Measurements from ENCODE around the gene VPS36.
A peak's percentile ranks its signal among the peaks of the same experiment; 100 is the strongest.
"Not testable (repeated sequence)": the region's sequence is repeated elsewhere in the genome, so short reads cannot be mapped to it uniquely, and the experiment has no call there.

The VPS36 gene

DNA sequence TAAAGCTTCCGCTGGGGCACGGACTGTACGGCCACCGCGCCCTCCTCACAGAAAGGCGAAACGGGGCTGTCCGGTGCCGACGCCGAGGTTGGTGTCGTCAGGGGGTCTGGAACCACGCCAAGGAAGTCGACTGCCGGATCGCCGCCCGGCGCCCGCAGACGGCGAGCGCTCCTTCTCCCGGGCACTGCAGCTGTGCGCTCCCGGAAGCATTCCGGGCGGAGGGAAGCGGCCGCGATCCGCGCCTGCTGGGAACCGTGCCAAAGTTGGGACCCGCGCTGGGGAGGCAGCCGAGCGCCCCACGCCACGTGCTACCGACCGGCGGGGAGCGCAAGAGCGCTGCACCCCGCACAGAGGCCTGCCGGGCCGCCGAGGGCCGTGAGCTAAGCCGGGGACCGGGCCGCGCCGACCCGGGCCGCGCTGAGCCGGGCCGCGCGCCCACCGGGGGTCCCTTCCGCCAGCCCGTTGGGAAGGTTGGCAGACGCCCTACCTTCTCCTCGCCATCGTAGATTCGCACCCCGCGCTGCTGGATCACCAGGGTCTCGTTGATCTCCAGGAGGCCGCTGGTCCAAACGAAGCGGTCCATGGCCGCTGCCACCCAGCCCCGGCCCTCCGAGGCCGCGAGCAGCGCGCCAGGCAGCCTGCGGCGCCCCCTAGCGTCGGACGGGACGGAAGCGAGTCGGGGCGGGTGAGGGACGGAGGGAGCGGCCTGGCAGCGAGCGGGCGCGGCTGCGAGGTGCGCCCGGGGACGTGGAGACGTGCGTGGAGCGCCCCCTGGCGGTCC, at the start of gene VPS36:
VPS36 (minus strand) TSS at position 623 of the 781 bp plus-strand sequence; CDS start at position 583, 40 bp downstream.
- peak; percentile 82 to 99 for DNase-seq

DNA sequence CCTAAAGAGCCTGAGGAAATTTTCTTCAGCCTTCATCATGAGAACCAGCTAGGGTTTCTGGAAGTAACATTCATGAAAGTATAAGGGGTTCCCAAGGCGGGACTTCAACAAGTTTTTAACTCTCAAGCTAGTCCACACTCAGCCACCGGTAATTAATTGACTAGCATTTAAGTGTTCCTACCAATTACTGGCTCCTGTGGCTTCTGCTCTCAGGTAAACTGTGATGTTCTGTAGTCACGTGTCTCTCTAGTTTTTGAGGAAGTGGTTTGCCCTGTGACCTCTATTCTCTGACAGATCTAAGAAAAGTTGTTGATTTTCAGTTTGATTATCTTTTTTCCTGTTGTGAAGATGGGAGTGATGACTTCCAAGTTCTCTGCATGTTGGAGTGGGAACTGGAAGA, 47.5 kb upstream of the VPS36 start:
- not testable (repeated sequence) for DNase-seq

DNA sequence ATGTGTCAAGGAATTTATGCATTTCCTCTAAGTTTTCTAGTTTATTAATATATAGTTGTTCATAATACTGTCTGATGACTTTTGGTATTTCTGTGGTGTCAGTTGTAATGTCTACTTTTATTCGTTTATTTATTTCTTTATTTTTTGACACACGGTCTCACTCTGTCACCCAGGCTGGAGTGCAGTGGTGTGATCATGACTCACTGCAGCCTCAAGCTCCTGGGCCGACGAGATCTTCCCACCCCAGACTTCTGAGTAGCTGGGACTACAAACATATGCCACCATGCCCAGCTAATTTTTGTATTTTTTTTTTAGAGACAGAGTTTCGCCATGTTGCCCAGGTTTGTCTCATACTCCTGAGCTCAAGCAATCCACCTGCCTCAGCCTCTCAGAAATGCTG, 43.8 kb upstream of the VPS36 start:
- not testable (repeated sequence) for DNase-seq

DNA sequence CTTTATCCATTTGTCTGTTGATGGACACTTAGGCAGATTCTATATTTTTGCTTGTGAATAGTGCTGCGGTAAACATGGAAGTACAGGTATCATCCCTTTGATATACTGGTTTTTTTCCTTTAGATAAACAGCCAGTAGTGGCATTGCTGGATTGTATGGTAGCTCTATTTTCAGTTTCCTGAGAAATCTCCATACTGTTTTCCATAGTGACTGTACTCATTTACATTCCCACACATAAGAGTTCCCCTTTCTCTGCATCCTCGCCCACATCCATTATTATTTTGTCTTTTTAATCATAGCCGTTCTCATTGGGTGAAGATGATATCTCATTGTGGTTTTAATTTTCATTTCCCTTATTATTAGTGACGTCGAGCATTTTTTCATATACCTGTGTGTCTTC, 40.6 kb upstream of the VPS36 start:
- not testable (repeated sequence) for DNase-seq

GRCh38 chr13:52488763-52489162, 38.3 kb upstream of the VPS36 start:
- not testable (repeated sequence) for DNase-seq

GRCh38 chr13:52487078-52487477, 36.6 kb upstream of the VPS36 start:
- DNase-seq, result not testable (repeated sequence)

GRCh38 chr13:52480677-52481428, 30.4 kb upstream of the VPS36 start:
- not testable (repeated sequence) for DNase-seq

- DNase-seq, result not testable (repeated sequence)
These were observed 18.1 kb upstream of the VPS36 start for GRCh38 chr13:52468487-52468886.

- no peak for DNase-seq
These were observed 13.1 kb upstream of the VPS36 start for GRCh38 chr13:52463526-52463925.

GRCh38 chr13:52461265-52461664, 10.8 kb upstream of the VPS36 start:
- no peak for DNase-seq

- no peak for DNase-seq
These were observed 9.2 kb upstream of the VPS36 start for GRCh38 chr13:52459668-52460067.

DNA sequence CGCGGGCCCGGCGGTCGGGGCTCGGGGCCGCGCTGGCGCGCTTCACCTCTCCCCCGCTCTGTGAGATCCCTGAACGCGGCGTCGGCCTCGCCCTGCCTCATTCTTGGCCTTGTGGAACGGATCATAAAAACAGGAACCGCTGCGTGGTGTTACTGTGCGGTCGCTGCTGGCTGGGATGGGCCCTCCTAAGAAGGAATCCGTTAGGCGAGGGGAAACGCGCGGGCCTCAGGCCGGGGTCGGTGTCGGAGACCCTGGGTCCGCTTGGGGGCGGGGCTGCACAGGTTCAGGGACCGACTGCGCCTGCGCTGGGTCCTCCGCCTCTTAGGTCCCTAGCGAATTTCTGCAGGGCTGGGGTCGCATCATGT, 5.2 kb upstream of the VPS36 start:
- peak; percentile 69 to 95 for DNase-seq

DNA sequence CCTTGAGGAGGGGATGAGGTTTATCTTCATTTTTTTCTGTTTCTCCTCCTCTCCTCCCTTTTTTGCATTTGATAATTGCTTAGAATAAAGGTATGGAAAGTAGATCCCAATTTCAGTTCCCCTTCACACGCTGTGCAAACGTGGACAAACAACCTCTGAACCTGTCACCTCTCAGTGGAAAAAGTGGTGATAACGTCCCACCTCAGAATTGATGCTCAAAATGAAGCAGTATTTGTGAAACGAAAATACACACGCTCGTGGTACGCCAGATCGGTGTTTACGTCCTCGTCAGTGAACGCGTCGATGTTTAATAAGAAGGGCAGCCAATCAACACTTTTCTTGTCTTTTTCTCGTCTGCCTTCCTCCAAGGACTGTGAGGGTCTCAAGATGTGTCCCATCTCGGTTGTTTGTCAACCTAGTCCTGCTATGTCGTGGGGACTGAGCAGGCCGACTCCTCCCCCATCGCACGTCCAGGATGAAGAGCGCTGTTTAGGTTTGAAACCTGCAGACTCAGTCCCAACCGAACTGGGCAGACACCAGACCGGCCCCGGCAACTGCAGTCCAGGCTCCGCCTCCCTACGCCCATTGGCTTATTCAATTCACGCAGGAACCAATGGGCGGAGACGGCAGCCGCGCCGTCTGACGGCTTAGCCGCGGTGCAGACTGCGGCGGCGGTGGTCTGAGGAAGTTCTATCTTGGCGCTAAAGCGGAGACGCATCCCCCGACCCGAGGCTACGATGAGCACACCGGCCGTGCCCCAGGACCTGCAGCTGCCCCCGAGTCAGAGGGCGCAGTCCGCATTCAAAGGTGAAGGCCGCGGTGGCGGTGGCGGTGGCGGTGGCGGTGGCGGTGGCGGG, 4.6 kb upstream of the VPS36 start, which contains the start of gene CKAP2:
CKAP2 (plus strand) TSS at position 659 of the 857 bp plus-strand sequence; CDS start at position 738, 79 bp downstream.
- DNase-seq, result peak; percentile 96 to 99

DNA sequence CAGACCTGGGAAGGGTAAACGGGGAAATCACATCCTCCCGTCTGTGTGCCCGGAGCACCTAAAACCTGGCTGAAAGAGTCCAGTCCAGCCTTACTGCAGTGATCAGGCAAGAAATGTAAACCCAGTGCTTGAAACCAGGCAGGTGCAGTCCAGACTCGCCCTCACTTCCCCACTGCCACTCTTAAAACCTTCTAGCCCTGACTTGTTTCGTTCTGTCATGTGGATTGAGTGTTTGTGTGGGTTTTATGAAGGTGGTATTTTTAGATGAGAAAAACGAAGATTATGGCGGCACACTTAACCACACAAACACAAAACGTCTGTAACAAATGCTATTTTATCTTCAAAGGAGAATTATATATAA, 4.0 kb upstream of the VPS36 start:
- peak; percentile 71 to 81 for DNase-seq

- peak in 1 of 2 experiments; percentile 17 for DNase-seq
These were observed 2.0 kb upstream of the VPS36 start for GRCh38 chr13:52452470-52452869.

- DNase-seq, result no peak
These were observed 836 bp upstream of the VPS36 start for GRCh38 chr13:52451135-52451804.

DNA sequence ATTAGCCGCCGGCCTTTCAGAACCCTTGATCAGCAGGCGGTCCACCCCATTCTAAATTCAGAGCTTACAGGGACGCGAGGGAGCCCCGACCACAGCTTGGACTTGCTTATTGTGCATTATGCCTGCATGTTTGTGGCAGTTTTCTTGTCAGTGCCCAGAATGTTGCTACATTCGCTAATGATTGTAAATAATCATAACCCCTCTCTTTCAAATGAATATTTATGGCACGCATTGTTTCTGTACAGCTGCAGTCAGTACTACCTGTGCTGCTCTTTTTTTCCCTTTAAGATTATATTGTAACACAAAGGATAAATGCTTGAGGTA, 321 bp upstream of the VPS36 start:
- no peak for DNase-seq

GRCh38 chr13:52449331-52450011, 963 bp downstream of the VPS36 start:
- DNase-seq, result peak; percentile 57 to 66

DNA sequence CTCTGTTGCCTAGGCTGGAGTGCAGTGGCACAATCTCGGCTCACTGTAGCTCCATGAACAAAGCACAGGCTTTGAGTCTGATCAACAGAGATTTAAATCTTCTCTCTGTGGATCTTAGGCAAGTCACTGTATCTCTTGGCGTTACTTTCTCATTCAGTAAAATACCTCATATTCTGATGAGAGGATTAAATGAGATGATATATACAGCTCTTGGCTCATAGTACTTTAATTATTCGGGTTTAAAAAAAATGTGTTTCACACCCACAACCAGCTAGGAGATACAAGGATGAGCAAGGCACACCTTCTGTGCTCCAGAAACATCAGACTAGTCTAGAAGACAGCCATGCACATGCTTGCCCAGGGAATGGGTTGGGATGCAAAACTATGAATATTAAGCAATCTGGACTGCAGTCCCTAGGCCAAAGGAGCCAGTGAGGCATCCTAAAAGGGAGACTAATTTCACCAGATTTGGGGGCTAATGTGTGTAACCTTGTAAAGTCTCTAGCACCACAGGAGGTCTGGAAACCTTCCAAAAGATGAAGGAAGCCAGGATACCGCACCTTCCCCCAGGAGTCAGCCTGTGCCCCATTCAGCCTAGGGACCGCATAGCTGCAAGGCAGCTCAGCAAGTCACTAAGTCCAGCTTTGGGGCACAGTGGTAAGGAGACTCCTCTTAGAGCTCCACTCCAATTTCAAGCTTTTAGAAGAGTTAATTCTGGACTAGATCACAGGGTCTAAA, 2.5 kb downstream of the VPS36 start:
- peak in 1 of 2 experiments; percentile 13 for DNase-seq

DNA sequence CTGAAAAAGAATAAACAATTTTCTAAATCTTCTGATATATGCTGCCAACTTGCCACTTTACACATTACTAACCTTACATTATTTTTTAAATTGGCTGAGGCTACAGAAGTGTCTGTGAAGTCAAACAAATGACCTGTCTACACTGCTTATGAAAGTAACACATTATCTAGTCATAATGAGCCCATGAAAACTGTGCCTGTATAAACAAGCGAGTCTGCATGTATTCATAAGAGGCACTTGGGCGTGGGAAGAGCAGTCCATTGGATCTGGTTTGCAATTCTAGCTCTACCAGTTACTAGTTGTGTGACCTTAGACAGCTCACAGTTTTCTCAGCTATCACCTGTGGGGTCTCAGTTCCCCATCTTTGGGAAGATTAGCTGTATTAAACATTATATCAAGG, 3.1 kb downstream of the VPS36 start:
- peak; percentile 22 to 23 for DNase-seq

DNA sequence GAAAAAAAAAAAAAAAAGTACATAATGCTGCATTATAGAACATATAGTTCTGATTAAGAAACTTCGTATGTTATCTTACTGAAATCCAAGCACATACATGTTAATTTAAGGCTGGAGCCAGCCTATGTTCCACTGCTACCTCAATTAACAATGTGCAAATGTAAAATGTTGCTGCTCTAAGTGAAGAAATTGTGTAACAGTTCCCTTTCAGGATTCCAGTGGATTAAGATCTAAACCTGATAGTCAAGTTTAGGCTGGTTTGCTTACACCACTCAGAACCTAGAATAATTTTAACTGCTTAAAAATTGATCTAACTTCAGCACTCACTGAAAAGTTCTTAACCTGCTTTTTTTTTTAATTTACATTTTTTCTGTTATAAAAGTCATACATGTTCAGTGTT, 4.2 kb downstream of the VPS36 start:
- no peak for DNase-seq
